Kidney (tissue), 14 donors: ENCODE results near the gene LPCAT3. TPM values are rescaled to one million over a fixed set of nuclear protein-coding genes. Genes with fewer than 3 reads are reported as not detected.

ENCODE experiments used
- DNase-seq, 5 donors: peaks; one replicate each; pipeline ENCODE4 v3.0.0-alpha.2; 2013 to 2020
- FAIRE-seq: peaks from 2 replicates; lab custom pipeline; 2012; peaks lifted over from hg19 to GRCh38; lab: Jason Lieb, UNC
- H3K27ac ChIP-seq, 2 donors: one replicate each; pipeline ENCODE4 v1.7.0; 2013; ENCODE audit warnings: low read depth in 2 of 2, low read length in 2 of 2, inconsistent platforms in 1 of 2
- H3K27me3 ChIP-seq: one replicate; pipeline ENCODE4 v1.7.1; 2013; ENCODE audit warnings: low read length, inconsistent platforms; ENCODE audit not compliant: control insufficient read depth, insufficient read depth
- H3K36me3 ChIP-seq, 3 donors: one replicate each; pipeline versions ENCODE4 v1.7.0 to v1.7.1; 2013; ENCODE audit warnings: low read length in 3 of 3, control low read depth in 1 of 3, inconsistent platforms in 1 of 3; ENCODE audit not compliant: insufficient read depth in 3 of 3, control insufficient read depth in 2 of 3
- H3K4me1 ChIP-seq, 3 donors: one replicate each; pipeline versions ENCODE4 v1.7.0 to v1.7.1; 2013; ENCODE audit warnings: low read length in 3 of 3, inconsistent platforms in 1 of 3, low read depth in 1 of 3; ENCODE audit not compliant: control insufficient read depth in 2 of 3, insufficient read depth in 2 of 3
- H3K4me3 ChIP-seq, 3 donors: one replicate each; pipeline versions ENCODE4 v1.7.0 to v1.8.1; 2013; ENCODE audit warnings: low read length in 3 of 3, control low read depth in 1 of 3, inconsistent platforms in 1 of 3
- H3K9ac ChIP-seq, 3 donors: one replicate each; pipeline versions ENCODE4 v1.7.0 to v1.7.1; 2013; ENCODE audit warnings: low read length in 3 of 3, control low read depth in 1 of 3, inconsistent platforms in 1 of 3
- H3K9me3 ChIP-seq, 3 donors: one replicate each; pipeline versions ENCODE4 v1.7.0 to v1.7.1; 2013; ENCODE audit warnings: low read length in 3 of 3, control low read depth in 1 of 3, inconsistent platforms in 1 of 3; ENCODE audit not compliant: control insufficient read depth in 2 of 3, insufficient read depth in 1 of 3
- intact Hi-C: fragments of 100-400 bp; cut with DNase I; formaldehyde crosslinking; loops from one replicate; pipeline ENCODE4 v1.11.1; 2022
- polyA plus RNA-seq: library from polyadenylated mRNA; stranded (reverse); fragments of 350-450 nt; fragmentation: Illumina TruSeq; extraction: RNeasy Lipid Tissue Mini Kit (QIAGEN cat#74804); gene quantifications from one replicate; pipeline ENCODE4 v1.2.3, GENCODE V29; 2014; ENCODE audit warnings: low read depth, low replicate concordance; ENCODE audit not compliant: insufficient read depth
- total RNA-seq: library from RNA; stranded (reverse); fragmentation: NEBNext Ultra II Directional; extraction: Animal tissue kit (Norgen Biotek cat#: 25700); gene quantifications from one replicate; pipeline ENCODE4 v1.2.1, GENCODE V29; 2021
- TF ChIP-seq, protein P1 (sequence below): IDR thresholded peaks from 3 replicates; pipeline ENCODE4 v1.5.1; 2012; ENCODE audit warnings: mild to moderate bottlenecking, moderate library complexity, borderline replicate concordance; ENCODE audit not compliant: insufficient read depth; ENCODE audit errors: extremely low read depth
- donor health status: control.
- donor health status: control.
- donor health status: control.
- donor health status: control.
- donor health status: control.
- donor health status: DM: yes; HTN: yes; CAD: no.
- donor health status: Normal renal cell carcinoma (clear cell type).

LPCAT3 gene
- total and polyA plus RNA-seq, 2 donors from 2014 or later: 59.2 to 77.8 TPM

- H3K27ac ChIP-seq: no peak overlapping the region
- H3K36me3 ChIP-seq: no peaks in the 10 kb centered on the region
- TF ChIP-seq, protein P1, sequence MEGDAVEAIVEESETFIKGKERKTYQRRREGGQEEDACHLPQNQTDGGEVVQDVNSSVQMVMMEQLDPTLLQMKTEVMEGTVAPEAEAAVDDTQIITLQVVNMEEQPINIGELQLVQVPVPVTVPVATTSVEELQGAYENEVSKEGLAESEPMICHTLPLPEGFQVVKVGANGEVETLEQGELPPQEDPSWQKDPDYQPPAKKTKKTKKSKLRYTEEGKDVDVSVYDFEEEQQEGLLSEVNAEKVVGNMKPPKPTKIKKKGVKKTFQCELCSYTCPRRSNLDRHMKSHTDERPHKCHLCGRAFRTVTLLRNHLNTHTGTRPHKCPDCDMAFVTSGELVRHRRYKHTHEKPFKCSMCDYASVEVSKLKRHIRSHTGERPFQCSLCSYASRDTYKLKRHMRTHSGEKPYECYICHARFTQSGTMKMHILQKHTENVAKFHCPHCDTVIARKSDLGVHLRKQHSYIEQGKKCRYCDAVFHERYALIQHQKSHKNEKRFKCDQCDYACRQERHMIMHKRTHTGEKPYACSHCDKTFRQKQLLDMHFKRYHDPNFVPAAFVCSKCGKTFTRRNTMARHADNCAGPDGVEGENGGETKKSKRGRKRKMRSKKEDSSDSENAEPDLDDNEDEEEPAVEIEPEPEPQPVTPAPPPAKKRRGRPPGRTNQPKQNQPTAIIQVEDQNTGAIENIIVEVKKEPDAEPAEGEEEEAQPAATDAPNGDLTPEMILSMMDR: no peak
- no peaks in the 10 kb centered on the region for H3K9me3 ChIP-seq
- DNase-seq (peak in 1 of 5 donors; percentile 14), FAIRE-seq (no peak)
- H3K27me3 ChIP-seq: no peaks in the 10 kb centered on the region
- H3K4me3 ChIP-seq: no peak overlapping the region
- peaks cover 0 to 2% (median 0%) of the 10 kb centered on the region in 3 donors for H3K4me1 ChIP-seq
- intact Hi-C loops: no loop called here
- no peak overlapping the region for H3K9ac ChIP-seq
Measured at GRCh38 chr12:7047306-7047705, 29.0 kb upstream of the LPCAT3 start.

GRCh38 chr12:7046383-7047105 lies 28.3 kb upstream of the LPCAT3 start:
- Histone ChIP-seq H3K27ac (no peak overlapping the region), H3K9me3 (no peaks in the 10 kb centered on the region), H3K4me3 (no peak overlapping the region), H3K27me3 (no peaks in the 10 kb centered on the region), H3K9ac (no peak overlapping the region), H3K36me3 (no peaks in the 10 kb centered on the region), H3K4me1 (peaks cover 0 to 2% (median 0%) of the 10 kb centered on the region in 3 donors)
- TF ChIP-seq, protein P1: no peak
- DNase-seq (no peak), FAIRE-seq (no peak)
- intact Hi-C loops: no loop called here

GRCh38 chr12:7045913-7046312 lies 27.6 kb upstream of the LPCAT3 start:
- Histone ChIP-seq H3K9me3 (no peaks in the 10 kb centered on the region), H3K27ac (no peak overlapping the region), H3K4me1 (peaks cover 0 to 2% (median 0%) of the 10 kb centered on the region in 3 donors), H3K27me3 (no peaks in the 10 kb centered on the region), H3K36me3 (no peaks in the 10 kb centered on the region), H3K4me3 (no peak overlapping the region), H3K9ac (no peak overlapping the region)
- TF ChIP-seq, protein P1: no peak
- FAIRE-seq: no peak
- DNase-seq: no peak
- intact Hi-C loops: no loop called here
